Endothelial cell of umbilical vein (primary cell): ENCODE results near the gene FRMD4A. TPM values are rescaled to one million over a fixed set of nuclear protein-coding genes. Genes with fewer than 3 reads are reported as not detected.

Experiments used
- BruUV-seq: library from RNA; stranded (reverse); fragments of 400-500 nt; replicated peaks from 2 replicates; lab custom pipeline; 2021; lab: Mats Ljungman, UMichigan
- CTCF ChIA-PET: fragments of 300-600, 350-600 bp; sonication (Branson Sonifier 250); formaldehyde crosslinking; loops from one replicate; lab custom pipeline; 2021; ENCODE audit warnings: antibody characterized with exemption, inconsistent platforms; lab: Charles Lee
- POLR2A ChIA-PET: fragments of 300-600, 350-600 bp; sonication (Branson Sonifier 250); formaldehyde crosslinking; loops from one replicate; lab custom pipeline; 2021; ENCODE audit warnings: antibody characterized with exemption, inconsistent platforms; lab: Charles Lee
- DNase-seq: peaks from one replicate; pipeline ENCODE4 v3.0.0-alpha.2; 2011; ENCODE audit warnings: low read depth, low spot score
- FAIRE-seq: peaks from 2 replicates; lab custom pipeline; 2011; peaks lifted over from hg19 to GRCh38; lab: Jason Lieb, UNC
- H2AFZ ChIP-seq: 2 replicates; pipeline ENCODE4 v1.6.0; 2012; ENCODE audit warnings: low read depth, low read length, control low read depth, inconsistent platforms
- H3K27ac ChIP-seq: 2 replicates; pipeline ENCODE4 v1.5.1; 2011; ENCODE audit warnings: low read depth, mild to moderate bottlenecking, control low read depth, low read length, moderate library complexity; ENCODE audit not compliant: insufficient read depth
- H3K27me3 ChIP-seq, 2 experiments: 2 replicates each; pipeline versions ENCODE4 v1.6.0 to v1.6.1; 2011; ENCODE audit warnings: low read length in 2 of 2, mixed read lengths in 1 of 2; ENCODE audit not compliant: control insufficient read depth in 2 of 2, insufficient read depth in 2 of 2
- H3K36me3 ChIP-seq, 2 experiments: 2 replicates in 1 of 2; 3 replicates in 1 of 2; pipeline ENCODE4 v1.5.1; 2011; ENCODE audit warnings: low read length in 2 of 2, mild to moderate bottlenecking in 1 of 2, moderate library complexity in 1 of 2; ENCODE audit not compliant: control insufficient read depth in 2 of 2, insufficient read depth in 2 of 2; ENCODE audit errors: extremely low read depth in 1 of 2
- H3K4me1 ChIP-seq: 3 replicates; pipeline ENCODE4 v1.5.1; 2011; ENCODE audit warnings: mild to moderate bottlenecking, low read length; ENCODE audit not compliant: control insufficient read depth, insufficient read depth; ENCODE audit errors: extremely low read depth
- H3K4me2 ChIP-seq: 2 replicates; pipeline ENCODE4 v1.6.1; 2011; ENCODE audit warnings: low read length, control low read depth, mixed read lengths; ENCODE audit not compliant: insufficient read depth
- H3K4me3 ChIP-seq, 3 experiments: fragments of 200-600 bp in 1 of 3; sonication (generic), shearing (Covaris generic) in 1 of 3; replicated peaks in 1 of 3; 2 replicates each; pipeline ENCODE4 v1.5.1; 2011 to 2016; ENCODE audit warnings: control low read depth in 3 of 3, low read length in 3 of 3, mild to moderate bottlenecking in 2 of 3, inconsistent platforms in 1 of 3, low read depth in 1 of 3, moderate library complexity in 1 of 3; ENCODE audit not compliant: insufficient read depth in 1 of 3
- H3K79me2 ChIP-seq: 2 replicates; pipeline ENCODE4 v1.6.0; 2012; ENCODE audit warnings: low read length, inconsistent platforms; ENCODE audit not compliant: control insufficient read depth, insufficient read depth
- H3K9ac ChIP-seq: replicated peaks from 2 replicates; pipeline ENCODE3; 2011; ENCODE audit warnings: low read length, control low read depth; ENCODE audit not compliant: insufficient read depth; ENCODE audit errors: extremely low read depth
- H3K9me1 ChIP-seq: replicated peaks from 3 replicates; pipeline ENCODE4 v1.6.0; 2011; ENCODE audit warnings: mild to moderate bottlenecking, low read length; ENCODE audit not compliant: control insufficient read depth, insufficient read depth; ENCODE audit errors: extremely low read depth
- H3K9me3 ChIP-seq: replicated peaks from 2 replicates; pipeline ENCODE4 v1.5.1; 2012; ENCODE audit warnings: low read length, inconsistent platforms; ENCODE audit not compliant: control insufficient read depth, insufficient read depth
- H4K20me1 ChIP-seq: replicated peaks from 2 replicates; pipeline ENCODE3; 2011; ENCODE audit warnings: mild to moderate bottlenecking, low read length; ENCODE audit not compliant: control insufficient read depth, insufficient read depth; ENCODE audit errors: extremely low read depth
- EZH2 ChIP-seq: IDR thresholded peaks from 2 replicates; pipeline ENCODE4 v1.6.1; 2012; ENCODE audit warnings: borderline replicate concordance, low read depth, mild to moderate bottlenecking, moderate library complexity, low read length, inconsistent platforms; ENCODE audit not compliant: severe bottlenecking
- FOS ChIP-seq: IDR thresholded peaks from 2 replicates; pipeline ENCODE4 v1.6.1; 2011; ENCODE audit warnings: mild to moderate bottlenecking, low read length, moderate library complexity, borderline replicate concordance; ENCODE audit not compliant: insufficient read depth
- GATA2 ChIP-seq: IDR thresholded peaks from 2 replicates; pipeline ENCODE4 v1.7.0; 2011; ENCODE audit warnings: low read depth, mild to moderate bottlenecking, moderate library complexity, mixed read lengths, low read length; ENCODE audit not compliant: insufficient read length, insufficient read depth
- JUN ChIP-seq: IDR thresholded peaks from 2 replicates; pipeline ENCODE4 v1.6.1; 2011; ENCODE audit warnings: borderline replicate concordance, low read depth; ENCODE audit not compliant: insufficient read length, insufficient read depth
- MYC ChIP-seq: IDR thresholded peaks from one replicate; pipeline ENCODE4 v1.6.1; 2011; ENCODE audit warnings: mild to moderate bottlenecking, low read depth, low read length
- POLR2A ChIP-seq: IDR thresholded peaks from 2 replicates; pipeline ENCODE4 v1.6.1; 2012; ENCODE audit warnings: low read depth, mild to moderate bottlenecking, control low read depth, low read length
- POLR2AphosphoS5 ChIP-seq: IDR thresholded peaks from 2 replicates; pipeline ENCODE4 v1.6.1; 2012; ENCODE audit warnings: low read depth, mild to moderate bottlenecking, control low read depth, low read length, moderate library complexity; ENCODE audit not compliant: insufficient read depth
- dilution Hi-C: fragments of 300-500 bp; cut with MboI; formaldehyde crosslinking; loops from one replicate; pipeline ENCODE4 v1.15.0; 2019; ENCODE audit warnings: low sequenced_read_pairs; ENCODE audit not compliant: extremely low pct_ligation_motif_present
- intact Hi-C: fragments of 100-400 bp; cut with micrococcal nuclease; formaldehyde crosslinking; loops from one replicate; pipeline ENCODE4 v1.10.0; 2022
- polyA plus RNA-seq, 4 experiments: library from polyadenylated mRNA; depleted of rRNA in 3 of 4; stranded (reverse) in 3 of 4; unstranded in 1 of 4; fragments of >200 nt; gene quantifications; 2 replicates each; pipeline versions ENCODE4 v1.2.1 to v1.2.3, GENCODE V29; 2011 to 2012; ENCODE audit warnings: missing spikeins in 1 of 4
- total RNA-seq: library from RNA; stranded (reverse); gene quantifications from 2 replicates; pipeline ENCODE4 v1.2.3, GENCODE V29; 2021
- TF ChIP-seq, protein P1 (sequence below), 2 donors: IDR thresholded peaks; 1 replicate in 1 of 2; 2 replicates in 1 of 2; pipeline ENCODE4 v1.5.1; 2011; ENCODE audit warnings: low read length in 2 of 2, mild to moderate bottlenecking in 2 of 2, moderate library complexity in 2 of 2, control low read depth in 1 of 2, inconsistent platforms in 1 of 2, low read depth in 1 of 2; ENCODE audit not compliant: insufficient read depth in 1 of 2; ENCODE audit errors: extremely low read depth in 1 of 2
- TF ChIP-seq, protein P2 (sequence below): IDR thresholded peaks from 2 replicates; pipeline ENCODE4 v1.6.1; 2011; ENCODE audit not compliant: insufficient read depth, insufficient read length

Gene FRMD4A
- total and polyA plus RNA-seq, 2 donors (not counting 3 experiments of a cell fraction or from before 2014, with no cell fraction given), result 123 to 148 TPM

DNA sequence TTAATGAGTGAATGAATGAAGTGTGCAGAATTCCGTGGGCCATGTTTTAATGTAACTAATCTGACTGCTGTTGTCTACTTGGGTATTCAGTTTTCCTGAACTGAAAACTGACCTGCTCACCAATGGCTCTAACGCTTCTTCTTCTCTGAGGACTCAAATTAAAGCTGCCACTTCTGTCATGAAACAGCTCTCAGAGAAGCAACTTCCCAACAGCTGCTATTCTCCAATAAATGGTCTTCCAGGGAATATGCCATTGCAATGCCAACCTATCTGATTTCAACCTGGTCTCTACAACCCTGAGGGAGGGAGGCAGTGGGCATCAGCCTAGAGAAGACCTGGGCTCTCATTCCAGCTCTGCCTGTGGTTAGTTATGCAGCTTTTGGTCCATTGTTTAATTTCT, 69.4 kb downstream of the FRMD4A start:
- dilution Hi-C loops (no loop called here), intact Hi-C loops (no loop called here)
- Histone ChIP-seq H3K9me3 (no peaks in the 10 kb centered on the region), H2AFZ (no peak overlapping the region), H3K4me3 (no peak overlapping the region), H3K79me2 (no peaks in the 10 kb centered on the region), H3K27me3 (peaks cover 8 to 9% of the 10 kb centered on the region in 2 experiments), H3K4me1 (no peaks in the 10 kb centered on the region), H3K4me2 (no peak overlapping the region), H3K36me3 (no peaks in the 10 kb centered on the region), H3K9me1 (no peaks in the 10 kb centered on the region), H4K20me1 (no peaks in the 10 kb centered on the region), H3K27ac (no peak overlapping the region), H3K9ac (no peak overlapping the region)
- DNase-seq (no peak), FAIRE-seq (no peak)
- TF ChIP-seq MYC (no peak), JUN (no peak), FOS (no peak), EZH2 (no peak), GATA2 (no peak), POLR2AphosphoS5 (no peak), POLR2A (no peak)
- TF ChIP-seq, protein P1, sequence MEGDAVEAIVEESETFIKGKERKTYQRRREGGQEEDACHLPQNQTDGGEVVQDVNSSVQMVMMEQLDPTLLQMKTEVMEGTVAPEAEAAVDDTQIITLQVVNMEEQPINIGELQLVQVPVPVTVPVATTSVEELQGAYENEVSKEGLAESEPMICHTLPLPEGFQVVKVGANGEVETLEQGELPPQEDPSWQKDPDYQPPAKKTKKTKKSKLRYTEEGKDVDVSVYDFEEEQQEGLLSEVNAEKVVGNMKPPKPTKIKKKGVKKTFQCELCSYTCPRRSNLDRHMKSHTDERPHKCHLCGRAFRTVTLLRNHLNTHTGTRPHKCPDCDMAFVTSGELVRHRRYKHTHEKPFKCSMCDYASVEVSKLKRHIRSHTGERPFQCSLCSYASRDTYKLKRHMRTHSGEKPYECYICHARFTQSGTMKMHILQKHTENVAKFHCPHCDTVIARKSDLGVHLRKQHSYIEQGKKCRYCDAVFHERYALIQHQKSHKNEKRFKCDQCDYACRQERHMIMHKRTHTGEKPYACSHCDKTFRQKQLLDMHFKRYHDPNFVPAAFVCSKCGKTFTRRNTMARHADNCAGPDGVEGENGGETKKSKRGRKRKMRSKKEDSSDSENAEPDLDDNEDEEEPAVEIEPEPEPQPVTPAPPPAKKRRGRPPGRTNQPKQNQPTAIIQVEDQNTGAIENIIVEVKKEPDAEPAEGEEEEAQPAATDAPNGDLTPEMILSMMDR (IDR thresholded peaks at IDR 0.05; ENCODE audit: extremely low read depth in 1 of 2, insufficient read depth in 1 of 2, low read depth in 1 of 2, low read length in 2 of 2), result no peak
- TF ChIP-seq, protein P2, sequence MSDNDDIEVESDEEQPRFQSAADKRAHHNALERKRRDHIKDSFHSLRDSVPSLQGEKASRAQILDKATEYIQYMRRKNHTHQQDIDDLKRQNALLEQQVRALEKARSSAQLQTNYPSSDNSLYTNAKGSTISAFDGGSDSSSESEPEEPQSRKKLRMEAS, result no peak
- ChIA-PET CTCF (interaction anchor here (0.8 kb wide), 1 partner anchor 10 kb away, joined by 3 read pairs; no protein-coding TSS in a partner anchor), POLR2A (no interaction called here)
- no TSS peak for BruUV-seq
